Epithelial cell of proximal tubule (primary cell): Measurements from ENCODE around the gene ENTREP1. TPM values are rescaled to one million over a fixed set of nuclear protein-coding genes. Genes with fewer than 3 reads are reported as not detected.

Experiments
- DNase-seq: peaks from one replicate; pipeline ENCODE4 v3.0.0-alpha.2; 2011; ENCODE audit warnings: low read depth
- H3K4me3 ChIP-seq: 2 replicates; pipeline ENCODE4 v1.5.1; 2011; ENCODE audit warnings: low read depth, mild to moderate bottlenecking, low read length
- total RNA-seq: library from RNA; depleted of rRNA; stranded (reverse); fragments of >200 nt; gene quantifications from 2 replicates; pipeline ENCODE4 v1.2.3, GENCODE V29; 2015
- TF ChIP-seq, protein P1 (sequence below): conservative IDR thresholded peaks from 2 replicates; pipeline ENCODE4 v1.5.1; 2012; ENCODE audit warnings: low read depth, mild to moderate bottlenecking, low read length

Gene ENTREP1
- total RNA-seq, 1 donor from 2014 or later = 4.6 TPM

- no peak overlapping the region for H3K4me3 ChIP-seq
- DNase-seq = no peak
- TF ChIP-seq, protein P1, sequence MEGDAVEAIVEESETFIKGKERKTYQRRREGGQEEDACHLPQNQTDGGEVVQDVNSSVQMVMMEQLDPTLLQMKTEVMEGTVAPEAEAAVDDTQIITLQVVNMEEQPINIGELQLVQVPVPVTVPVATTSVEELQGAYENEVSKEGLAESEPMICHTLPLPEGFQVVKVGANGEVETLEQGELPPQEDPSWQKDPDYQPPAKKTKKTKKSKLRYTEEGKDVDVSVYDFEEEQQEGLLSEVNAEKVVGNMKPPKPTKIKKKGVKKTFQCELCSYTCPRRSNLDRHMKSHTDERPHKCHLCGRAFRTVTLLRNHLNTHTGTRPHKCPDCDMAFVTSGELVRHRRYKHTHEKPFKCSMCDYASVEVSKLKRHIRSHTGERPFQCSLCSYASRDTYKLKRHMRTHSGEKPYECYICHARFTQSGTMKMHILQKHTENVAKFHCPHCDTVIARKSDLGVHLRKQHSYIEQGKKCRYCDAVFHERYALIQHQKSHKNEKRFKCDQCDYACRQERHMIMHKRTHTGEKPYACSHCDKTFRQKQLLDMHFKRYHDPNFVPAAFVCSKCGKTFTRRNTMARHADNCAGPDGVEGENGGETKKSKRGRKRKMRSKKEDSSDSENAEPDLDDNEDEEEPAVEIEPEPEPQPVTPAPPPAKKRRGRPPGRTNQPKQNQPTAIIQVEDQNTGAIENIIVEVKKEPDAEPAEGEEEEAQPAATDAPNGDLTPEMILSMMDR = no peak
Observed at GRCh38 chr9:69307446-69308205, 17.4 kb upstream of the ENTREP1 start.

DNA sequence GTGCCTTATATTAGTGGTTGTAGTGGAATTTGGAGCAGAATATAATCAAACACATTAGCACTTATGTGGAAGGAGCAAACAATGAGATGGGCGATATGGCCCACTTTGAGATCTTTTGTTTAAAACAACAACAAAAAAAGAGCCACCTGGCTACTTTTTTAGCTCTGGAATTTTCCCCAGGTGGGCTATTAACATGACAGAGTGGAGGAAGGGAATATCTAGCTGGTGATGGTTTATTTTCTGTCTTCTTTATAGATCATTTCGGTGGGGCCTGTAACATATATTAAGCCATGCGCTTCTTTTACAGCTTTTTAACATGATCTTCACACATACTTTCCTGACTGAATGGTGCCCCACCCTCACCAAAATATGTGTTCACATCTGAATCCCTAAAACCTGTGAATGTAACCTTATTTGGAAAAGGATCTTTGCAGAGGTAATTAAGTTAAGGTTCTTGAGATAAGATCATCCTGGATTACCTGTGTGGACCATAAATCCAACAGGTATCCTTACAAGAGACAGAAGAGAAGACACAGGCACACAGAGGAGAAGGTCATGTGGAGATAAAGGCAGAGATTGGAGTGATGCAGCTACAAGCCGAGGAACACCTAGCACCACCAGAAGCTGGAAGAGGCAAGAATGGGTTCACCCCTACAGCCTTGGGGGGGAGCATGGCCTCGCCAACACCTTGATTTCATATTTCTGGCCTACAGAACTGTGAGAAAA is 16.6 kb upstream of the ENTREP1 start:
- DNase-seq = no peak
- no peak overlapping the region for H3K4me3 ChIP-seq
- TF ChIP-seq, protein P1 = no peak

DNA sequence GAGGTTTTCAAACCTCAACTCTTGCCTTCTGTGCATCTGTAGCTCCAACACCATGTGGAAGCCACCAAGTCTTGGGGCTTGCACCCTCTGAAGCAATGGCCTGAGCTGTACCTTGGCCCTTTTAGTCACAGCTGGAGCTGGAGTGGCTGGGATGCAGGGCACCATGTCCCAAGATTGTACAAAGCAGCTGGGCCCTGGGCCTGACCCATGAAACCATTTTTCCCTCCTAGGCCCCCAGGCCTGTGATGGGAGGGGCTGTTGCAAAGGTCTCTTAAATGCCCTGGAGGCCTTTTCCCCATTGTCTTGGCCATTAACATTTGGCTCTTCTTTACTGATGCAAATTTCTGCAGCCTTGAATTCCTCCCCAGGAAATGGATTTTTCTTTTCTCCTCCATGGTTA is 11.8 kb upstream of the ENTREP1 start:
- TF ChIP-seq, protein P1 = no peak
- no peak overlapping the region for H3K4me3 ChIP-seq
- no peak for DNase-seq

DNA sequence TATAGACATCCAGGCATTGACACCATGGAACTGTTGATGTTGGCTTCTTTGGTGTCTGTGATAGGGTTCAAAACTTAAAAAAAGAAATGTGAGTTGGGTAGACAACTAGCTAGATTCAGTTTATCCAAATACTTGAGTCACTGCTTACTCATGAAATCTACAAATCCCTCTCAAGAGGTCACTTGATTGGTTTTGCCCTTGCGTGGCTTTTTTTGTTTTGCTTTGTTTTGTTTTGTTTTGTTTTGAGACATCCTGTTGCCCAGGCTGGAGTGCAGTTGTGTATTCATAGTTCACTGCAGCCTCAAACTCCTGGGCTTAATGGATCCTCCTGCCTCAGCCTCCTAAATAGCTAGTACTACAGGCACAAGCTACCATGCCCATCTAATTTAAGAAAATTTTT is 10.5 kb upstream of the ENTREP1 start:
- TF ChIP-seq, protein P1 = no peak
- H3K4me3 ChIP-seq = no peak overlapping the region
- DNase-seq = no peak

GRCh38 chr9:69317081-69317480 is 7.9 kb upstream of the ENTREP1 start:
- no peak for DNase-seq
- TF ChIP-seq, protein P1 = no peak
- H3K4me3 ChIP-seq = no peak overlapping the region

- H3K4me3 ChIP-seq = no peak overlapping the region
- no peak for DNase-seq
- TF ChIP-seq, protein P1 = no peak
Observed at GRCh38 chr9:69317894-69318293, 7.1 kb upstream of the ENTREP1 start.
